ENCODE measurements around the gene NAGK.
"Not testable (repeated sequence)": the region's sequence is repeated elsewhere in the genome, so short reads cannot be mapped to it uniquely, and the experiment has no call there.

Gene NAGK

DNA sequence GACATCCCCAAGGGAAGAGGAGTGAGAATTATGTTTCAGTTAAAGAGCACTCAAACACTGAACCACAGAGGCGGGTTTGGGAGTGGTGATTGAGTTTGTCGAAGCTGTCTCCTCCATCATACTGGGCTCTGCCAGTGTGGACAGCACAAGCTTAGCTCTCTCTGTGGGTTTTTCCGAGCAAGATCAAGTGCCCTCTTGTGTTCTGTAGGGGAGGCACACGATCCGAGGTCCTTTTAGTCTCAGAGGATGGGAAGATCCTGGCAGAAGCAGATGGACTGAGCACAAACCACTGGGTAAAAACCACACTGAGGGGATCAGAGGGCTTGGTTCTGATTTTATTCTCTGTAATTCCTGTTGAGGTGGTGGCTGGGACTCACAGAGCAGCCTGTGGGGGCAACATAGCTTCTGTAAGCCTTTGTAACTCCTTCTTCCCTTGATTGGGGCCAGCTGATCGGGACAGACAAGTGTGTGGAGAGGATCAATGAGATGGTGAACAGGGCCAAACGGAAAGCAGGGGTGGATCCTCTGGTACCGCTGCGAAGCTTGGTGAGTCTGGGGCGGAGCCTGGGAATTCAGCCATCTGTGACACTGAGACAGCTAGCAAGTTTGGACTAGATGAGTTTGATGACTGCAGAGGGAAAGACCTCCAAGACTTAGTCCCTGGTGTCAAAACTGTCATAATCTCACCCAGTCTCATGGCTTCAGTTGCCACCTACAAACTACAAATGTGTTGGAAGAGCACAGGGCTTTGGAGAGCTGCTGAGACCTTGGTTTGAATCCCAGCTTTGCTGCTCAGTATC, 2.0 kb downstream of the NAGK start:
- DNase-seq, result no peak

DNA sequence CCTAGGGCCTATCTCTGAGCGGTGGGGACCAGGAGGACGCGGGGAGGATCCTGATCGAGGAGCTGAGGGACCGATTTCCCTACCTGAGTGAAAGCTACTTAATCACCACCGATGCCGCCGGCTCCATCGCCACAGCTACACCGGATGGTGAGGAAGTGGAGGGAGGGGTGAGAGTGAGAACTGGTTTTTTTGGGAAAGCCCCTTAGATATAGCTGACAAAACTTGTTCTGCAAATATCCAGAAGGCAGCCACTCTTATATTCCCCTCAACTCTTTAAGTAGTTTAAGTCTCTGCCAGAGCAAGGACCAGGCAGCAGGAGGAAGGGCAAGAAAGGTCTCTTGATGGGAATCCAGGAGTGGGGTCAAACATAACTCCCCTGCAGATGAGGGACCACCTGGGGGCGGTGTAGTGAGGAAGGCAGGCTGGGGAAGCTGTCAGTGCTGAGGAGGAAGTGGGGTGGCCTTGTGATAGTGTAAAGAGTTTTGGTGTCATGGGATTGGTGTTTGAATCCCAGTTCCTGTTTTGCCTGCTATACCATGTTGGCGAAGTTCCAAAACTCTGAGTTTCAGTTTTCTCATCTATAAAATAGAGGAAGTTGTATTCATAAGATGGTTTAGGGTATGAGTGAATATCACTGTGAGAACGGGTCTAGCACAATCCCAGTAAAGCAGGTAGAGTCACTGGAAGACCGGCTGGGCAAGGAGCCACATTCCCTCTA, 3.4 kb downstream of the NAGK start:
- DNase-seq, result peak; percentile 17

DNA sequence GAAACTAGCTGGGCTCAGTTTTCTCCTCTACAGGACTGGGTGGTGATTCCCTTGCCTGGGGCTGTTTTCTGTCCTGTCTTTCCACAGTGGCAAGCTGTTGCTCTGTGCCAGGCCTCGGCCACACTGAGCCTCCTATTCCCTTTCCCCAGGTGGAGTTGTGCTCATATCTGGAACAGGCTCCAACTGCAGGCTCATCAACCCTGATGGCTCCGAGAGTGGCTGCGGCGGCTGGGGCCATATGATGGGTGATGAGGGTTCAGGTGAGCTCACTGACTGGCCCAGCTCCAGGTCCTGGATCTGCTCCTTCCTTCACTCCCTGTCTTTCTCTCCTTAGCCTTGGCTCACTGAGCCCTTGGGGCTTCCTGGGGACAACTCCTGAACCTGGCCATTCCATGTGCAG, 4.0 kb downstream of the NAGK start:
- no peak for DNase-seq

DNA sequence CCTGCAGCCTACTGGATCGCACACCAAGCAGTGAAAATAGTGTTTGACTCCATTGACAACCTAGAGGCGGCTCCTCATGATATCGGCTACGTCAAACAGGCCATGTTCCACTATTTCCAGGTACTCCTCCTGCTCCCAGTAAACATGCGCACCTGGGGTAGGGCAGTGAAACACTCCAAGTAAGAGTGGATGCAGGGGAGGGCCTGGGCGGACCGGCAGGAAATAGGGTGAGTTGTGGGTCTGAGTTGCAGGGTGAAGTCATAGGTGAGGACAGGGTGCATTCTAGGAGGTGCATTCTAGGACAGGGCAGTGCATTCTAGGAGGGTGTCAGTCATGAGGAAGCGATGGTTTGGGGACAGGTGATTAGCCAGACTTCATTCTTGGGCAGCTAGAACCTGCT, 5.0 kb downstream of the NAGK start:
- DNase-seq, result no peak

- DNase-seq, result no peak
Measured at GRCh38 chr2:71074893-71075395, 6.5 kb downstream of the NAGK start.

- DNase-seq, result no peak
Measured at GRCh38 chr2:71078624-71079023, 10.2 kb downstream of the NAGK start.

DNA sequence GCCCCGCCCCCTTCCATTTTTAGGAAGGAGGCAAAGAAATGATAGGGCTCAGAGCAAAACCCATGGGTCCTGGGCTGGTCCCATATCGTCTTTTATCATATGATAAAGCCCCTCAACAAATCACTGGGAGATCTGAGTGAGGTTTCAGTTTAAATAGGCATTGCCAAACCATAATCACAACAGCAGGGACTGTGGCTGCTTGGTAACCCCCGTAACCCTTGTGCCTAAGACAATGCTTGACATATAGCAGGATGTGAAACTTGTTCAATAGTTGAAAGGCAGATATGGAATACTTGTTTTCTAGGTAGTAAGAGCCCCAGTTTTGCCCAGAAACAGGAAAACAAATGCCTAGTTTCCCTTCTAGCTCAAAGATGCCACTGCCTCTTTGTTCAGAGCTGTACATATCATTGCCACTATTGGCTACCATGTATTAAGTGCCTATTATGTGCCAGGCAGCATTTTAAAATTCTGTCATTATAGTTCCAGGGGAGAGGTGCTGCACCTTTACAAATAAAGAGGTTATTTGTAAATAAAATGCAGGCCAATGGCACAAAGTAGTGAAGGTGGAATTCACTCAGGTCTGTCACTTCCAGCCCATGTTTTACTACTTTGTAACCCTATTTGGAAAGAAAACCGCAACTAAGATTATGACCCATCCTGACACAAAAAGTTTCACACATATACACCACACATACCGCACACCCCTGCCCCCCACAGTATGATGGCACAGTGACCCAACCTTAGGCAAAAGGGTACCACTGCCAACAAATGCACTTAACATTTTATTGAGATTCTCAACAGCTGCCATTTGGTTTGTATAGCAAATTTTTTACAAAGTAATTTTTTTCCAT, 14.2 kb downstream of the NAGK start:
- no peak for DNase-seq

DNA sequence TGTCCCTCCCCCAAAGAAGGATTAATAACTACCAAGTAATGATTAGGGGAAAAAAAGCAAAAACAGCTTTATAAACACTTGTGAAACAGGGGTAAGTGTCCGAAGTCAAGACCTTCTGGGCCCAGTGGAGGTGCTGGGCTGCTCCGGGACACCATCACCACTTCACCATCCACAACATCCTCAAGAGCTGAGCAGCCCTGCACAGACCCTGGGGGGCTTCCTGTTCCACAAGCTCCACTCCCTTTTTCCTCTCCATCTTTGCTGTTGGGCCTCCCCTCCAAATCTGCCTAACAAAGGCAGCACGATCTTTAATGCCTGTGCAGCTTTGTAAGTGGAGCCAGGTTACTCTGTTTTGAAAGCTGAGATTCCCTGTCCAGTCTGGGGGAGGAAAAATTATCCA, 14.8 kb downstream of the NAGK start:
- not testable (repeated sequence) for DNase-seq

DNA sequence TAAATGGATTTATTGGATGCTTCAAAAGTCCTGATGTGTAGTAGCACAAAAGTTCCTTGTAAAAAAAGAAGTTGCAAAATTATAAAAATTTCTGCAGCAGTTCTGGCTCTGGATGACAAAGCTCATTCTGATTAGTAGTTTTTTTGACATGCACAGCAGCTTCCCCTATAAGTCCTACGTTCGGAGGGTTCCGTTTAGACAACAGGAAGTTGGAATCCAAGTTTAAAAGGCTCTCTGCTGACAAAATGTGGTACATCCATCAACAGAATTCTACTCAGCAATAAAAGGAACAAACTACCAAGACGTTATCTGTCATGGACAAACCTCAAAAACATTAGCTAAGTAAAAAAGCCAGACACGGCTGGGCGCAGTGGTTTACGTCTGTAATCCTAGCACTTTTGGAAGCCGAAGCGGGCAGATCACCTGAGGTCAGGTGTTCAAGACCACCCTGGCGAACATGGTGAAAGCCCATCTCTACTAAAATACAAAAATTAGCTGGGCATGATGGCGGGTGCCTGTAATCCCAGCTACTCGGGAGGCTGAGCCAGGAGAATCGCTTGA, 15.4 kb downstream of the NAGK start:
- not testable (repeated sequence) for DNase-seq

DNA sequence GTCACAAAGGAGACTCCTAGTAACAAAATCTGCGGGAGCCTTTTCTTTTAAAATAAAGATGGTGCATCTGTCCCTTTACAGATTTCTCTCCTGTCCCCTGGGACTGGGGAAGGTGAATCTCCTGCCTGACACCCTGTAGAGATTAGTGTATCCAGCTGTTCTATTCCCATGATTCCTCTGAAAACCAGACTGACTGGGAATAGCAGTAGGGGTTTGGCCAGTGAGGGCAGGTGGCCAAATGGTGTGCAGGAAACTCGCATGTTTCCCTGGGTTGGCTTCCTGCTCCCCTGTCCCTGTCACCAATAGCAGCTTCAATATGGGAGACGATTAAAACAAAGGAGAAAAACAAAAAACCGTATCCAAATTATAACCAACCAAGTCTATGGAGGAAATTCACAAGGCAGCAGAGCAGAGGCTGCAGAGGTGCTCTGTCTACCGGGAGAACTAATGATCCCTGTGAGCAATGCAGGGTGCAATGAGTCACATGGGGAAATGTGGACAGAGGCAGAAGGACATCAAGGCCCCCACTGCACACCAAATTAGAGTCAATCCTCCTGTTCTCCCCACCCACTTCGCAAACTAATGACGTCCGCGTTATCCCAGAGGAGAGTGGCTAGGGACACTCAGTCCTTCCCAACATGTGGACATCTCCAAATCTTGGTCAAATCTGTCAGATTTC, 17.0 kb downstream of the NAGK start:
- not testable (repeated sequence) for DNase-seq

- DNase-seq, result not testable (repeated sequence)
Measured at GRCh38 chr2:71089475-71089874, 21.0 kb downstream of the NAGK start.

GRCh38 chr2:71091808-71092207, 23.4 kb downstream of the NAGK start:
- DNase-seq, result not testable (repeated sequence)

DNA sequence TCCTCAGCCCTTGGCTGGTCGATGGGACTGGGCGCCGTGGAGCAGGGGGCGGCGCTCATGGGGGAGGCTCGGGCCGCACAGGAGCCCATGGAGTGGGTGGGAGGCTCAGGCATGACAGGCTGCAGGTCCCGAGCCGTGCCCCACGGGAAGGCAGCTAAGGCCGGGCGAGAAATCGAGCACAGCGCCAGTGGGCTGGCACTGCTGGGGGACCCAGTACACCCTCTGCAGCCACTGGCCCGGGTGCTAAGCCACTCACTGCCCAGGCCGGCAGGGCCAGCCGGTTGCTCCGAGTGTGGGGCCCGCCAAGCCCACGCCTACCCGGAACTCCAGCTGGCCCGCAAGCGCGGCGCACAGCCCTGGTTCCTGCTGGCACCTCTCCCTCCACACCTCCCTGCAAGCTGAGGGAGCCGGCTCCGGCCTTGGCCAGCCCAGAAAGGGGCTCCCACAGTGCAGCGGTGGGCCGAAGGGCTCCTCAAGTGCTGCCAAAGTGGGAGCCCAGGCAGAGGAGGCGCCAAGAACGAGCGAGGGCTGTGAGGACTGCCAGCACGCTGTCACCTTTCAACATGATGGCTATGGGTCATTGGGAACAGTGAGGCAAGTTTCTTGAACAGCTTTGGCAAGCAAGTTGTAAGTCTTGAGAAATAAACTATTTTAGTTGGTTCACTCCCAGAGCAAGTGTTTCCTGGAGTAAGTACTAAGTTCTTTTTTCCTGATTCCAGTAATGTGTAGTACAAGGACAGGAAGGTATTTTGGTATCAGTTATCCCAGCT, 24.2 kb downstream of the NAGK start:
- not testable (repeated sequence) for DNase-seq

DNA sequence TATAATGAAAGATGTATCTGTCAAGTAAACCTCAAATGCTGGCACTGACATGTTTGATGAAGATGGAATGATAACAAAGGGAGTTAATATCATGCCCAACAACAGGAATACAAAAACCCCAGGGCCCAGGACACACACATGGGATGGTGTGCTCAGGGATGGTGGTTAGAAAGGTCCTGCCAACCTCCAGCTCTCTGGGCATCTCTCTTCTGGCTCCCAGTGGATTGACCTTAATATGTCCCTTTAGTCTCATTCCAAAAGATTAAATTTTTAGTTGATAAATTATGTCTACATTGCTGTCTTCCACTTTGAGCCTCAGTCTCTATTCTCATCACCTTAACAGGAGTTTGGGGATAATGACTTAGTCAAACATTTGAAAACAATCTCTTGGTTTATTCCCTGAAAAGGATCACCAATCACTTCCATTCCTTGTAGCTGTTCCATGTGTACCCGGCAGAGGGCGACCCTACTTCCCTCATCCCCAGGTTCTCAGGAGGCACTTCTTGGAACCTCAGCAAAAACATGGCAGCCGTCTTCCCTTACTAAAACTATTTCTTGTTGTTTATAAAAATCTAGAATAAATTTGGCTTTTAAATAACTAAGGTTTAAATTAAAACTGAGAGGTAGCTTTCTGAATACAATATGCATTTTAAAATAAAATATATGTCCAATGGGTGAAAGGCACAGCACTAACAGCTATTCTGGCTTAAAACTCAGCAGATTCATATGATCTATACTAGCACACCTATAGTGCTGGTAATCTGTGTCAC, 31.9 kb downstream of the NAGK start:
- DNase-seq, result no peak

DNA sequence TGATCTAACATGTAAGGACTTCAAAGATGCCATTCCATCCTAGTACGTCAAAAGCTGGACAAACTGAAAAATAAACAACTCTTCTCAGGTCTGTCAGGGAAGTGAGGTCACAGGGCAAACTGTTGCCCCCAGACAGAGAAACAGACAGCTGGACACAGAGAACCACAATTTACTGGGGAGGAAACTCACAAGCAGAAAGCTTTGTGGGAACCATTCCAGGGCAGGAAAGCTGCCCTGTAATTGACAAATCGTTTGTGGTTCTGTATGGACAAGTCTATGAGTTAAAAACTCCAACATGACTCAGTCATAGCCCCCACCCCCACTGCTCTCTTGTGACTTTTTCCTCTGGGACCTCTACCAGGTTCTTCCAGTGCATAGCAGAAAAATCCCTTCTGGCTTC, 33.2 kb downstream of the NAGK start:
- no peak for DNase-seq

GRCh38 chr2:71102981-71103681, 34.7 kb downstream of the NAGK start:
- no peak for DNase-seq

DNA sequence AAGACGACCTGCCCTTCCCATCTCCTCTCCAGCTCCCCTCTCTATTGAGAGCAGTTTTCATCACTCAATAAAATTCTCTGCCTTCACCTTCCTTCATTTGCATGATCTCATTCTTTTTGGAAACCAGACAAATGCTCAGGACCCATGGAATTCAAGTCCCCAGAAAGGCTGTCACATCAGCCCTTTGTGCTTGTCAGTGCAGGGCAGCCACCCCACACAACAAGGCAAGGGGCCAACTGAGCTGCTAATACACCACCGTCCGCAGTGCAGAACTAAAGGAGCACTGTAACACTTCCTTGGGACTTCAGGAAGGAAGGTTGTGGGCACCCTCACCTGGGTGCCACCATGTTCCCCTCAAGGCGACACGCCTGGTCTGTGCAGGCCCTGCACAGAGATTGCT, 35.4 kb downstream of the NAGK start:
- DNase-seq, result no peak

DNA sequence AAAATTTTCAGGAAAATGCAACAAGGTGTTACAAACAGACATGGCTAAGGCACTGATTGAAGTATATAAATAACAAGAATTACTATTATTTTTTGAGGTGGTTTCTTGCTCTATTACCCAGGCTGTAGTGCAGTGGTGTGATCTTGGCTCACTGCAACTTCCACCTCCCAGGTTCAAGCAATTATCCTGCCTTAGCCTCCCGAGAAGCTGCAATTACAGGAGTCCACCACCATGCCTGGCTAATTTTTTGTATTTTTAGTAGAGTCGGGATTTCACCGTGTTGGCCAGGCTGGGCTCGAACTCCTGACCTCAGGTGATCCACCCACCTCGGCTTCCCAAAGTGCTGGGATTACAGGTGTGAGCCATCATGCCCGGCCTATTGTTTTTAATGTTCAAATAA, 38.0 kb downstream of the NAGK start:
- not testable (repeated sequence) for DNase-seq

GRCh38 chr2:71108091-71108490, 39.6 kb downstream of the NAGK start:
- no peak for DNase-seq

DNA sequence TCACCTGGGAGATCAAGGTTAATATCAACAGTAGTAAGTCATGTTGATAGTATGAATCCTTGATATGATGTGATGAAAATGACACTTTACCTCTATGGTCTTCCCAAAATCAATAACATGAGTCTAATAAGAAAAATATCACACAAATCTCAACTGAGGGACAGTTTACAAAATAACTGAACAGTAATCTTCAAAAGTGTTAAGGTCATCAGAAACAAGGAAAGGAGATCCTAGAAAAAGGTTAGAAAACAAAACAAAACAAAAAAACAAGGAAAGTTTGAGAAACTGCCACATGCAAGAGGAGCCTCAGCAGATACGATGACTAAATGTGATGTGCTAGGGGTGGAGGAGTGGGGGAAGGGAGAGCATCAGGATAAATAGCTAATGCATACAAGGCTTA, 45.4 kb downstream of the NAGK start:
- no peak for DNase-seq
